DMS 273 (cell line): Measurements from ENCODE around the gene ULK1.
"Not testable (repeated sequence)": the region's sequence is repeated elsewhere in the genome, so short reads cannot be mapped to it uniquely, and the experiment has no call there.

ENCODE experiments used
- DNase-seq: peaks from one replicate; lab custom pipeline; 2025; ENCODE audit not compliant: unreplicated experiment; lab: John Stamatoyannopoulos, UW

The ULK1 gene

DNA sequence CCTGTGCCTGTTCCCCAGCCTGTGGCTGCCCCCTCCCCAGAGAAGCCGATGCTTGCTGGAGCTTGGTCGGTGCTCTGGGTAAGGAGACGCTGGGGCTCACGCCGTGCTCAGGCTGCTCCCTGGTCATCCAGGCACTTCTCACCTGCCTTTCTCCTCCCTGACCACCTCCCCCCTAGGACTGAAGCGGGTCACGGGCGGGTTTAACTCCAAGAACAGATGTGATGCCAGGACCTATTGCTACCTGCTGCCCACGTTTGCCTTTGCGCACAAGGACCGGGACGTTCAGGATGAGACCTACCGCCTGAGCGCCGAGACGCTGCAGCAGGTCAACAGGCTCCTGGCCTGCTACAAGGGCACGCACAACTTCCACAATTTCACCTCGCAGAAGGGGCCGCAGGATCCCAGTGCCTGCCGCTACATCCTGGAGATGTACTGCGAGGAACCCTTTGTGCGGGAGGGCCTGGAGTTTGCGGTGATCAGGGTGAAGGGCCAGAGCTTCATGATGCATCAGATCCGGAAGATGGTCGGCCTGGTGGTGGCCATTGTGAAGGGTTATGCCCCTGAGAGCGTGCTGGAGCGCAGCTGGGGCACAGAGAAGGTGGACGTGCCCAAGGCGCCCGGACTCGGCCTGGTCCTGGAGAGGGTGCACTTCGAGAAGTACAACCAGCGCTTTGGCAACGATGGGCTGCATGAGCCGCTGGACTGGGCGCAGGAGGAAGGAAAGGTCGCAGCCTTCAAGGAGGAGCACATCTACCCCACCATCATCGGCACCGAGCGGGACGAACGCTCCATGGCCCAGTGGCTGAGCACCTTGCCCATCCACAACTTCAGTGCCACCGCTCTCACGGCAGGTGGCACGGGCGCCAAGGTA, 46.9 kb downstream of the ULK1 start:
- no peak for DNase-seq

- no peak for DNase-seq
Measured at GRCh38 chr12:131941987-131942341, 47.5 kb downstream of the ULK1 start.

GRCh38 chr12:131942671-131943070, 48.2 kb downstream of the ULK1 start:
- no peak for DNase-seq

GRCh38 chr12:131943389-131943788, 49.0 kb downstream of the ULK1 start:
- DNase-seq = no peak

DNA sequence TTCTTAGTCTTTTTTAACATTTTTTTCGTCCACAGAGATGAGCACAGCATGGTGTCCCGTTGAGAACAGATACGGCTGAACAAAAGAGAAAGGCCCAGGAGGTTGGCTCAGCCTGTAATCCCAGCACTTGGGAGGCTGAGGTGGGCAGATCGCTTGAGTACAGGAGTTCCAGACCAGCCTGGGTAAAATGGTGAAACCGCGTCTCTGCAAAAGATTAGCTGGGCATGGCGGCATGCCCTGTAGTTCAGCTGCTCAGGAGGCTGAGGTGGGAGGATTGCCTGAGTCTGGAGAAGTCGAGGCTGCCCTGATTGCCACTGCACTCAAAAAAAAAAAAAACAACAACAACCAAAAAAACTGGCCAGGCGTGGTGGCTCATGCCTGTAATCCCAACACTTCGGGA, 49.5 kb downstream of the ULK1 start:
- DNase-seq = no peak

GRCh38 chr12:131944601-131945251, 50.3 kb downstream of the ULK1 start:
- peak; percentile 23 for DNase-seq

DNA sequence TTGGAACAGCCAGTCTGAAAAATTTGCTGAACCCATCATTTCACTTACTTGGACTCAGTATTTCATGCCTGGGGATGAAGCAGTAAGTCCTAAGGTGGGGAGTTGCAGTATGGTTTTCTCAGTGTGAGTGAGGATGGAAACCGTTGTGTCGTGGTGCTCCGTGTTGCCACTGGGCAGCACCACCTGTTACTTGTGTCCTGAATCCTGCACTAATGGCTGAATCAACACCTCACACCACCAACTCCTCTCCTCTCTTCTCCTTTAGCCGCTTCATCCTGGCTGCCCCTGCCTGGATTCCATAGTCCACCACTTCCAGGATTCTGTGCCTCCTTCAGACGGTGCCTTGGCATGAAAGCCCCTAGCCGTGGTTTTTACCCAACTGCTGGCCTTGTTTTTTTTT, 52.3 kb downstream of the ULK1 start:
- no peak for DNase-seq

- DNase-seq = no peak
Measured at GRCh38 chr12:131947482-131948027, 53.1 kb downstream of the ULK1 start.

DNA sequence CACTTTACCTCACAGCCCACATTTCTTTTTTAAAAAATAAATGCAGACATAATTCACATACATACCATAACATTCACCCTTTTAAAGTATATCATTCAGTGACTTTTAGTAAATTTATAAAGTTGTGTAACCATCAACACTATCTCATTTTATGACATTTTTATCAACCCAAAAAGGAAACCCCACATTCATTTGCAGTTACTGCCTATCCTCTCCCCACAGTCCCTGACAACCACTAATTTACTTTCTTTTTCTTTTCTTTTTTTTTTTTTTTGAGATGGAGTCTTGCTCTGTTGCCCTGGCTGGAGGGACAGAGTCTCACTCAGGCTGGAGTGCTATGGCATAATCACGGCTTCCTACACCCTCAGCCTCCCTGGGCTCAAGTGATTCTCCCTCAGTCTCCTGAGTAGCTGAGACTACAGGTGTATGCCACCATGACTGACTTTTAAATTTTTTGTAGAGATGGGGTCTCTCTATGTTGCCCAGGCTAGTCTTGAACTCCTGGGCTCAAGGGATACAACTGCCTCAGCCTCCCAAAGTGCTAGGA, 53.8 kb downstream of the ULK1 start:
- DNase-seq = no peak

GRCh38 chr12:131948713-131949430, 54.5 kb downstream of the ULK1 start:
- not testable (repeated sequence) for DNase-seq

- peak; percentile 96 for DNase-seq
Measured at GRCh38 chr12:131949431-131950181, 55.2 kb downstream of the ULK1 start, which contains the start of gene EP400. Gene EP400 (plus strand): TSS chr12:131949942. CDS start chr12:131960620, 10,678 bp downstream.

GRCh38 chr12:131950182-131950913, 55.9 kb downstream of the ULK1 start:
- peak; percentile 59 for DNase-seq

DNA sequence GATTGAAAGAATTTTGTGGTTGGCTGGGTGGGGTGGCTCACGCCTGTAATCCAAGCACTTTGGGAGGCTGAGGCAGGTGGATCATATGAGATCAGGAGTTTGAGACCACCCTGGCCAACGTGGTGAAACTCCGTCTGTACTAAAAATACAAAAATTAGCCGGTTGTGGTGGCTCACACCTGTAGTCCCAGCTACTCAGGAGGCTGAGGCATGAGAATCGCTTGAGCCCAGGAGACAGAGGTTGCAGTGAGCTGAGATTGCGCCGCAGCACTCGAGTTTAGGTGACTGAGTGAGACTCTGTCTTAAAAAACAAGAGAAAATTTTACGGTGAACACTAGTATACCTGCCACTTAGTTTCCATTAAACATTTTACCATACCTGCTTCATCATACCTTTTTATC, 59.4 kb downstream of the ULK1 start:
- DNase-seq = not testable (repeated sequence)

GRCh38 chr12:131954460-131954859, 60.0 kb downstream of the ULK1 start:
- not testable (repeated sequence) for DNase-seq

- no peak for DNase-seq
Measured at GRCh38 chr12:131959116-131959515, 64.7 kb downstream of the ULK1 start.

GRCh38 chr12:131959641-131960589, 65.5 kb downstream of the ULK1 start:
- no peak for DNase-seq

- DNase-seq = not testable (repeated sequence)
Measured at GRCh38 chr12:131960590-131961325, 66.3 kb downstream of the ULK1 start.

GRCh38 chr12:131961328-131961727, 66.9 kb downstream of the ULK1 start:
- not testable (repeated sequence) for DNase-seq
